Skin epidermis (tissue), 12 donors: Measurements from ENCODE around the gene MT1B.
"Not testable (repeated sequence)": the region's sequence is repeated elsewhere in the genome, so short reads cannot be mapped to it uniquely, and the experiment has no call there.

Experiments
- H3K27ac ChIP-seq, 21 experiments: fragments of 200-600 bp; sonication (generic) in 11 of 21; one replicate each; pipeline ENCODE4 v1.5.0; 2020; ENCODE audit warnings: mild to moderate bottlenecking in 3 of 21, inconsistent platforms in 2 of 21, moderate library complexity in 2 of 21
- H3K4me3 ChIP-seq, 7 experiments: fragments of 200-600 bp; sonication (generic) in 2 of 7; one replicate each; pipeline ENCODE4 v1.5.0; 2020; ENCODE audit warnings: inconsistent platforms in 2 of 7, mild to moderate bottlenecking in 2 of 7, moderate library complexity in 1 of 7

Gene MT1B

DNA sequence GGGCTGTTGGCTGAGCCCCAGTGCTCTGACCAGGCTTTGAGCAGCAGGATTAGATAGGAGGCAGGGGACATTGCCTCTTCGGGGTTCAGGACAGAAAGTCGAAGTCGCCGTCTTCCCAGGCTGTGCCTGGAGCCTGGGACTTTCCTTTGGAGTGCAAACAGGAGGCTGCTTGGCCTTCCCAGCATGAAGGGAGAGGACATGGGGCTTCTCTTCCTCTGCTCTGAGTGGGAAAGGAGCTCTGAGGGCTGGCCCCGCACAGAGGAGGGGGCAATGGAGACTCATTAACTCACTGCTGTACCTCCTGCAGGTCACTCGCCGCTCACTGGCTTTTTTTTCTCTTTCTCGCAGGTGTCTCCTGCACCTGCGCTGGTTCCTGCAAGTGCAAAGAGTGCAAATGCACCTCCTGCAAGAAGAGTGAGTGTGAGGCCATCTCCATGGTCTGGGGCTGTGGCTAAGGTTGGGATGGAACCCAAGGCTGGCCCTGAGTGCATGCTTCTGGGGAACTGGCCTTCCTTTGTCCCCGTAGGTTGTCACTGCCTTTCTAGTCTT is 6.7 kb downstream of the MT1B start:
- peak overlapping the region in 13 of 21 experiments; percentile 7 to 79 (median 71) for H3K27ac ChIP-seq

GRCh38 chr16:56662357-56663354 is 11.0 kb downstream of the MT1B start:
- Histone ChIP-seq H3K4me3 (peak overlapping the region in 4 of 7 experiments; percentile 10 to 27 (median 19)), H3K27ac (peak overlapping the region in 4 of 21 experiments; percentile 2 to 27 (median 16))

More for the DNA sequence above, 6.7 kb downstream of the MT1B start:
- H3K4me3 ChIP-seq = peak overlapping the region; percentile 31 to 66 (median 52)

DNA sequence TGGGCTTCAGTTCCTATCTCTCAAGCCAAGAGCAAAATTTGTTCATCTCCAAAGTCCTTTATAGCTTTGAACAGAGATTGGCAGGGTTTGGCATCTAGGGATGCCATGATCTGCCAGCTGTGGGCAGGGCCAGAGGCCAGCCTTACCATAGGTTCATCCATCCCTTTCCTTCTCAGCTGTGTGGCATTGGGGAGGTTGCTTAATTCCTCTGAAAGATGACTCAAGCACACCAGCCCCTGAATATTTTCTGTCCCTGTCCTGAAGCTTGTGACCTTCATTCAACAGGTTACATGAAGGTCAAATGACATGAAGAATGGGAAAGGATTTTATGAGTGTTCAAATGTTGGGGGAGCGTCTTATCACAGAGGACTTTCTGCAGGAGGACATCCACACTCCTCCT is 12.8 kb downstream of the MT1B start:
- Histone ChIP-seq H3K4me3 (no peak overlapping the region), H3K27ac (no peak overlapping the region)

- not testable (repeated sequence) for H3K27ac ChIP-seq, H3K4me3 ChIP-seq
These were observed 13.9 kb downstream of the MT1B start for GRCh38 chr16:56665286-56666261.

- H3K27ac ChIP-seq = peak within 1 kb of the TSS in 1 of 21 experiments; percentile 39
- peak within 1 kb of the TSS in 3 of 7 experiments; percentile 20 to 30 (median 24) for H3K4me3 ChIP-seq
These were observed 16.2 kb downstream of the MT1B start, which contains the start of gene MT1G for GRCh38 chr16:56667581-56668571. Gene MT1G (minus strand): TSS chr16:56668065. CDS start chr16:56667993, 72 bp downstream.

- Histone ChIP-seq H3K27ac (no peak within 1 kb of the TSS), H3K4me3 (peak within 1 kb of the TSS in 1 of 7 experiments; percentile 2)
These were observed 17.5 kb downstream of the MT1B start, which contains the start of gene MT1H for GRCh38 chr16:56669005-56669839. Gene MT1H (plus strand): TSS chr16:56669814. CDS start chr16:56669885, 71 bp downstream.

DNA sequence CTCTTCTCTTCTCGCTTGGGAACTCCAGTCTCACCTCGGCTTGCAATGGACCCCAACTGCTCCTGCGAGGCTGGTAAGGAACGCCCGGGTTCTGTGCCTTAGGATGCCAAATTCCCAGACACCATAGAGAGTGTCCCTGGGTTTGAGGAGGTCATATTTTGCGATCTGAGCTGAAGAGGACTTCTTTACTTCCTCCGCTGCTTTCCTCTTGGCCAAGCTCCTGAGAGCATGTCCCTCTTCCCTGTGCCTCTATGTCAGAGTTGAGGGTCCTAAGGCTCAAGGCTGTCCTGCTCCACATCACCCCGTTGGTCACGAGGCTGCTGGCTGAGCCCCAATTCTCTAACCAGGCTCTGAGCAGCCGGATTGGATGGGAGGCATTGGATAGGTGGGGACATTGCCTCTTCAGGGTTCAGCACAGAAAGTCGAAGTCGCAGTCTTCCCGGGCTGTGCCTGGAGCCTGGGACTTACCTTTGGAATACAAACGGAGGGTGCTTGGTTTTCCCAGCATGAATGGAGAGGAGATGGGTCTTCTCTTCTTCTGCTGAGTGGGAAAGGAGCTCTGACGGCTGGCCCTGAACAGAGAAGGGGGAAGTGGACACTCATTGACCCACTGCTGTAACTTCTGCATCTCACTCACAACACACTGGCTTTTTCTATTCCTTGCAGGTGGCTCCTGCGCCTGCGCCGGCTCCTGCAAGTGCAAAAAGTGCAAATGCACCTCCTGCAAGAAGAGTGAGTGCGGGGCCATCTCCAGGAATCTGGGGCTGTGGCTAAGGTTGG is 18.3 kb downstream of the MT1B start:
- no peak overlapping the region for H3K27ac ChIP-seq
- H3K4me3 ChIP-seq = peak overlapping the region in 1 of 7 experiments; percentile 2

DNA sequence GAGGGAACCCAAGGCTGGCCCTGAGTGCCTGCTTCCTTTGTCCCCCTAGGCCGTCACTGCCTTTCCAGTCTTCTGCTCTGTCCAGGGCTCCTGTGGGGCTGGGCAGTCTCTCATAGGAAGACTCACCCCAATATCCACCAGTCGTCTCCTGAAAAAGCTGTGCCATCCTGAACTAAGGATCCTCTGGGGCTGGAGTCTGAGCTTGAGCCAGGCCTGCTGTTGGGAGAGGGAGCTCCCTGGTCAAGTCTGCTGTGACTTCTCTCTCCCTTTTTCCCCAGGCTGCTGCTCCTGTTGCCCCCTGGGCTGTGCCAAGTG is 18.9 kb downstream of the MT1B start:
- Histone ChIP-seq H3K27ac (no peak overlapping the region), H3K4me3 (no peak overlapping the region)

- H3K4me3 ChIP-seq, H3K27ac ChIP-seq: not testable (repeated sequence)
These were observed 20.0 kb downstream of the MT1B start for GRCh38 chr16:56671691-56672090.

DNA sequence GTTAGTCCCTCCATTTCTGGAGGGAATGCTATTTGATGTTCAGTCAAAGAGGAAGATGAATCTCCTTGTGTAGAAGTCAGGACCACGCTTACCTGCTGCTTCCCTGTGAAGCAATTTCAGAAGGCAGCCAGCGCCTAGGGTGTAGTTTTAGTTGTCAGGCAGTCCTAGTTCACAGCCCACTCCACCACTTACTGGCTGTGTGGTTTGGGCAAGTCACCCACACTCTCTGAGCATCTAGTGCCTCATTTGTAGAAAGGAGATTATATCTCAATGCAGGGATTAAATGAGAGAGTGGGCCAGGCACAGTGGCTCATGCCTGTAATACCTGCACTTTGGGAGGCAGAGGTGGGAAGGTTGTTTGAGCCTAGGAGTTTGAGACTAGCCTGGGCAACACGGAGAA is 20.5 kb downstream of the MT1B start:
- H3K4me3 ChIP-seq, H3K27ac ChIP-seq: not testable (repeated sequence)

DNA sequence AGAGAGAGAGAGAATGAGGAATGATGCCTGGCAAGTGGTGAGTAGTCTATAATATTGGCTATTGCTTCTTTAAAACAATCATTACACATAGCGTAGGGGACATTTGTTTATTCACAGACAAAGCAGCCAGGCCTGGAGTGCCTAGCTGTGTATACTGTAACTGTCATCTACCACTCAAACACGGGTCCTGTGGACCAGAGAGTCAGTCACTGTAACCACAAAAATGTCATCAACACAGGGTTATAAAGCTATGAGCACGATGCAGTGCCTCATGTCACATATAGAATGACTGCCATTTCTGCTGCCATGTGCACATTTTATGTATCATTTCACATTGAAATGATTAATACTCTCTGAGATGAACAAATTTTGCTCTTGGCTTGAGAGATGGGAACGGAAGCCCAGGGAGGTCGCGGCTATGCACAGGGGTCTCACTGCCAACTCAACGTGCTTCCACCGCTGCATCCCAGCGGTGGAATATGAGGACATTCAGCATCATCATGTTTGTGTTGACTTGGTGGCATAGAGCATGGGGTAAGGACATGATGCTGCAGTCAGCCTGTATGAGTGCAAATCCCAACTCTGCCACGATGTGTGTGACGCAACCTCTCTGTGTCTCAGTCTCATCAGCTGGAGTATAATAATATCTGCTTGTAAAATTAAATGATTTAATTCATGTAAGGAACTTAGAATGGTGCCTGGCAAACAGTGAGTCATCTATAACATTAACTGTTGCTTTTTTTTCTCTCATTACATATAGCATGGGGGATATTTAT is 21.3 kb downstream of the MT1B start:
- H3K4me3 ChIP-seq = no peak overlapping the region

DNA sequence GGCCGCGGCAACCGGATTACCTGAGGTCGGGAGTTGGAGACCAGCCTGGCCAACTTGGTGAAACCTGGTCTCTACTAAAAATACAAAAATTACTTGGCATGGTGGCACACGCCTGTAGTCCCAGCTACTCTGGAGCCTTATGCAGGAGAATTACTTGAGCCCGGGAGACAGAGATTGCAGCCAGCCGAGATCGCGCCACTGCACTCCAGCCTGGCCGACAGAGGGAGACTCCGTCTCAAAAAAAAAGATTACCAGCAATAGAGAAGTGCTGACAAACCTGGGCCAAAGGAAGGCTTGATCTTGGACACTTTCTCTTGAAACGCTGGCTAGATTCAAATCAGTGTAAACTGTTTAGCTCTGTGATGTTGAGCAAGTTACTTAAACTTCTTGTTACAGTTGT is 22.2 kb downstream of the MT1B start:
- H3K27ac ChIP-seq = no peak overlapping the region
- no peak overlapping the region for H3K4me3 ChIP-seq

More for the DNA sequence above, 21.3 kb downstream of the MT1B start:
- H3K27ac ChIP-seq = no peak overlapping the region

- H3K27ac ChIP-seq, H3K4me3 ChIP-seq: not testable (repeated sequence)
These were observed 22.9 kb downstream of the MT1B start for GRCh38 chr16:56674570-56674969.

DNA sequence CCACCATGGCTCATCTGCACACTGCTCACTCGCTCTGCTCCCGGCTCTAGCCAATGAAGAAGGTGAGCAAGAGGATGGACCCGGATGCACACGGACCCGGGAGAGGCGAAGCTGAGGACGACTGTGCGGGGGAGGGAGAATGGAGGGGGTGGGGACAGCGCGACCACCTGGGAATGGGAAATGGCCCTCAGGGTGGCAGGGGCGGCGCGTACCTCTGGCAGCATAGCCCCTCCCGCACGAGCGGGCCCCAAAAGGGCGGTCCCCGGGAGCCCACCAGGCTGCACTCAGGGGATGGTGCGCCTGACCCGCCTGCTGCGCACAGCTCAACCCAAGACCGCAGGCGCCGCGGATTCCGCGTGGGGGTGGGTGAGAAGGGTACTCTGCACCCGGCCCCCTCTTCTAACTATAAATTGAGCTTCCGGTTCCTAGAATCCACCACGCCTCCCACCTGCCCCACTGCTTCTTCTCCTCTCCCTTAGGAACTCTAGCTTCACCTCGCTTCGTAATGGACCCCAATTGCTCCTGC is 24.1 kb downstream of the MT1B start:
- Histone ChIP-seq H3K27ac (no peak overlapping the region), H3K4me3 (peak overlapping the region in 4 of 7 experiments; percentile 4 to 23 (median 11))

- H3K27ac ChIP-seq = no peak overlapping the region
- H3K4me3 ChIP-seq = no peak overlapping the region
These were observed 25.8 kb downstream of the MT1B start for GRCh38 chr16:56677474-56677873.
